Gastroesophageal sphincter (tissue), 3 donors: Measurements from ENCODE around the gene HGFAC.

Experiments
- POLR2AphosphoS5 ChIP-seq: sonication (generic); formaldehyde crosslinking; IDR thresholded peaks from one replicate; pipeline ENCODE4 v1.6.1; 2017; ENCODE audit warnings: antibody characterized with exemption
- TF ChIP-seq, protein P1 (sequence below), 4 experiments: fragments of 200-600 bp in 2 of 4; fragments of 450-650 bp in 2 of 4; sonication (generic) in 1 of 4; IDR thresholded peaks; one replicate each; pipeline ENCODE4 v1.5.1; 2017 to 2019; ENCODE audit warnings: antibody characterized with exemption in 4 of 4, mild to moderate bottlenecking in 2 of 4, moderate library complexity in 2 of 4

DNA sequence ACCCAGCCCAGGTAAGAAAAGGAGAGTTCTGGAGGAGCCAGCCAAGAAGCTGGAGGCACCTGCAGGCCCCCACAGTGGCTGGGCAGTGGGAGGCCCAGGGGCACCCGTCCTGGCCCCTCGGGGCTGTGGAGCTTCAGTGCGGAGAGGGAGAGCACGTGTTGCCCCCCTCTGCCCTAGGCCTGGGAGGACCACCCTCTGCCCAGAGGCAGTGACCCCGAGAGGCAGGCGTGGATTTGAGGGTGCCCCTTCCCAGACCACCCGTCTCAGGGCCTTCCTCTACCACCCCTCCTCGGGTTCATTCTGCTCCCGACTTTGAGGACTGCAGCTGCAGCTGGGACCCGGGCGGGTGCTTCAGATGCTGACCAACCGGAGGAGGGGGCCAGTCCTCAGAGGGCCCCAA is 12.1 kb upstream of the HGFAC start:
- no peak for TF ChIP-seq POLR2AphosphoS5
- TF ChIP-seq, protein P1, sequence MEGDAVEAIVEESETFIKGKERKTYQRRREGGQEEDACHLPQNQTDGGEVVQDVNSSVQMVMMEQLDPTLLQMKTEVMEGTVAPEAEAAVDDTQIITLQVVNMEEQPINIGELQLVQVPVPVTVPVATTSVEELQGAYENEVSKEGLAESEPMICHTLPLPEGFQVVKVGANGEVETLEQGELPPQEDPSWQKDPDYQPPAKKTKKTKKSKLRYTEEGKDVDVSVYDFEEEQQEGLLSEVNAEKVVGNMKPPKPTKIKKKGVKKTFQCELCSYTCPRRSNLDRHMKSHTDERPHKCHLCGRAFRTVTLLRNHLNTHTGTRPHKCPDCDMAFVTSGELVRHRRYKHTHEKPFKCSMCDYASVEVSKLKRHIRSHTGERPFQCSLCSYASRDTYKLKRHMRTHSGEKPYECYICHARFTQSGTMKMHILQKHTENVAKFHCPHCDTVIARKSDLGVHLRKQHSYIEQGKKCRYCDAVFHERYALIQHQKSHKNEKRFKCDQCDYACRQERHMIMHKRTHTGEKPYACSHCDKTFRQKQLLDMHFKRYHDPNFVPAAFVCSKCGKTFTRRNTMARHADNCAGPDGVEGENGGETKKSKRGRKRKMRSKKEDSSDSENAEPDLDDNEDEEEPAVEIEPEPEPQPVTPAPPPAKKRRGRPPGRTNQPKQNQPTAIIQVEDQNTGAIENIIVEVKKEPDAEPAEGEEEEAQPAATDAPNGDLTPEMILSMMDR (IDR thresholded peaks at IDR 0.05) = no peak
